Measurements from ENCODE around the gene F13B. TPM values are rescaled to one million over a fixed set of nuclear protein-coding genes. Genes with fewer than 3 reads are reported as not detected.
"Not testable (repeated sequence)": the region's sequence is repeated elsewhere in the genome, so short reads cannot be mapped to it uniquely, and the experiment has no call there.

Gene F13B
- total RNA-seq, 2 experiments from 2014 or later = not detected

- POLR2A ChIA-PET = interaction anchor here (0.7 kb wide), 2 partner anchors 53 to 139 kb away, joined by 3 to 4 read pairs; no protein-coding TSS in a partner anchor
- intact Hi-C loops (cut with micrococcal nuclease; ENCODE audit: unreplicated experiment) = no loop called here
Measured at GRCh38 chr1:197042676-197043341, 24.3 kb downstream of the F13B start.

DNA sequence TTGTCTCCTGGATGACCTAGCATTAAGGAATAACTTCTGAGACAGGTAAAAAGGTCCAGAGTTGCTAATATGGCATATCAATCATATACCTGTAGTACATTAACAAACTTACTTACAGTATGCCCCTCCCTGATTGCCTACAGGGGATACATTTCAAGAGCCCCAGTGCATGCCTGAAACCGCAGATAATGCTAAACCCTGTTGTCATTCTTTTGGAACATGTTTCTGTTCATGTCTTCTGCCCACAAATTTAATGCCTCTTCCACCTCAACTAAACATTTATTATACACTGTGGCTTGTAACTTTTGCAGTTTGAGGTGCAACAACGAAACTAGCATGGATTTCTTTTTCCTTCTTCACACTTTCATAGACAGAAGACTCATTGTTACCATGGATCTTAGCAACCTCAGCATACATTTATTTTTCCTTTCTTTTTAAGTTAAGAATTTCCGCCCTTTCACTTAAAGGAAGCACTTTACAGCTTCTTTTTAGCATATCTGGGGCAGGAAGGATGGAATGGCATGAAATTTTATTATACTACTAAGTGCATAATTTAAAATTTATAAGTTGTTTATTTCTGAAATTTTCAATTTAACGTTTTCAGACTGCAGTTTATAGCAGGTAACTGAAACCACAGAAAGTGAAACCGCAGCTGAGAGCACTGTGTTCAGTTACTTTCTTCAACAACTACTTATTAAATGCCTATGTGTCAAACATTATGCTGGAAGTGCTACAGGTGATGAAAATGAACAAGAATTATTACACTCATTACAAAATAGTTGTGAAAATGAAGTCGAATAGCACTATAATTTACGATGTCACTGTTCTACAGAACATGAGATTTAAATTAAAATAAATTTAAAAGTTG, 25.3 kb downstream of the F13B start:
- Histone ChIP-seq H3K36me3 (ENCODE audit: insufficient read depth, low read length) (no peaks in the 10 kb centered on the region), H3K9me2 (ENCODE audit: insufficient read depth, low read length) (no peaks in the 10 kb centered on the region), H4K20me1 (ENCODE audit: insufficient read depth, low read length) (no peaks in the 10 kb centered on the region), H2AFZ (ENCODE audit: low read length) (no peak overlapping the region), H3K79me2 (ENCODE audit: insufficient read depth, low read depth, low read length) (no peaks in the 10 kb centered on the region), H3K4me1 (ENCODE audit: insufficient read depth, low read length, poor library complexity, severe bottlenecking) (no peaks in the 10 kb centered on the region), H3K4me3 (ENCODE audit: low read depth, low read length, poor library complexity, severe bottlenecking) (no peak overlapping the region), H3K27ac (ENCODE audit: low read depth, low read length, poor library complexity, severe bottlenecking) (no peak overlapping the region), H3K9me3 (ENCODE audit: low read length) (no peaks in the 10 kb centered on the region), H3K4me2 (ENCODE audit: low read length) (peak overlapping the region; percentile 6; the same call in 1 of the 2 replicates)
- DNase-seq (ENCODE audit: low spot score) = no peak
- POLR2A ChIA-PET = no interaction called here
- TF ChIP-seq CTCF (conservative IDR thresholded peaks at IDR 0.05; ENCODE audit: low read length) (no peak), EZH2phosphoT487 (IDR thresholded peaks at IDR 0.05; ENCODE audit: borderline replicate concordance, low read depth, low read length) (no peak)
- no TSS peak for BruUV-seq (replicated peaks)
- intact Hi-C loops (cut with micrococcal nuclease; ENCODE audit: unreplicated experiment) = no loop called here
- CTCF ChIA-PET (ENCODE audit: unreplicated experiment) = no interaction called here

More at GRCh38 chr1:197042676-197043341, 24.3 kb downstream of the F13B start:
- DNase-seq (ENCODE audit: low spot score) = no peak
- H3K4me1 ChIP-seq (ENCODE audit: insufficient read depth, low read length, poor library complexity, severe bottlenecking) = no peaks in the 10 kb centered on the region
- H2AFZ ChIP-seq (ENCODE audit: low read length) = no peak overlapping the region
- H3K79me2 ChIP-seq (ENCODE audit: insufficient read depth, low read depth, low read length) = no peaks in the 10 kb centered on the region
- H3K9me3 ChIP-seq (ENCODE audit: low read length) = no peaks in the 10 kb centered on the region
- no peaks in the 10 kb centered on the region for H4K20me1 ChIP-seq (ENCODE audit: insufficient read depth, low read length)
- BruUV-seq (replicated peaks) = no TSS peak
- CTCF ChIA-PET (ENCODE audit: unreplicated experiment) = no interaction called here
- no peak overlapping the region for H3K4me2 ChIP-seq (ENCODE audit: low read length)
- H3K27ac ChIP-seq (ENCODE audit: low read depth, low read length, poor library complexity, severe bottlenecking) = no peak overlapping the region
- TF ChIP-seq CTCF (conservative IDR thresholded peaks at IDR 0.05; ENCODE audit: low read length) (no peak), EZH2phosphoT487 (IDR thresholded peaks at IDR 0.05; ENCODE audit: borderline replicate concordance, low read depth, low read length) (no peak)
- H3K9me2 ChIP-seq (ENCODE audit: insufficient read depth, low read length) = no peaks in the 10 kb centered on the region
- no peaks in the 10 kb centered on the region for H3K36me3 ChIP-seq (ENCODE audit: insufficient read depth, low read length)
- H3K4me3 ChIP-seq (ENCODE audit: low read depth, low read length, poor library complexity, severe bottlenecking) = no peak overlapping the region

DNA sequence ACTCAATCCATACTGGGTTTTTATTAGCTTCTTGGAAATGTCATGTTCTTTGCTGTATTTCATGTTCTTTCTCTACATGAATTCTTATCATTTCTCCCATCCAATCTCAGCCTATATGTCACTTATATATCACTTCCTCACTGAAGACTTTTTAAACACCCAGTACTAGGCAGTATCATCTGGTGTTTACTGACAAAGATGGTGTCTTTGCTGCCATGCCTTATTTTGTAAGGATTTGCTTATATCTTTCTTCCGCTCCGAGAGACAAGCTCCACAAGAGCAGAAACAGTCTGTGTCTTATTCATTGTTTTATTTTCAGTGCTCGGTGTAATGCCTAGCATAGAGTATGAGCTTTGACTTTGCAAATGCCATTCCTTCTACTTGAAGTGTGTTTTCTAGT, 30.2 kb downstream of the F13B start:
- no peaks in the 10 kb centered on the region for H4K20me1 ChIP-seq (ENCODE audit: insufficient read depth, low read length)
- TF ChIP-seq CTCF (conservative IDR thresholded peaks at IDR 0.05; ENCODE audit: low read length) = no peak
- no peak for TF ChIP-seq EZH2phosphoT487 (IDR thresholded peaks at IDR 0.05; ENCODE audit: borderline replicate concordance, low read depth, low read length)
- no peak overlapping the region for H3K4me3 ChIP-seq (ENCODE audit: low read depth, low read length, poor library complexity, severe bottlenecking)
- H3K27ac ChIP-seq (ENCODE audit: low read depth, low read length, poor library complexity, severe bottlenecking) = no peak overlapping the region
- H3K4me2 ChIP-seq (ENCODE audit: low read length) = no peak overlapping the region
- no peak overlapping the region for H2AFZ ChIP-seq (ENCODE audit: low read length)
- POLR2A ChIA-PET = no interaction called here
- DNase-seq (ENCODE audit: low spot score) = no peak
- no peaks in the 10 kb centered on the region for H3K36me3 ChIP-seq (ENCODE audit: insufficient read depth, low read length)
- H3K9me3 ChIP-seq (ENCODE audit: low read length) = no peaks in the 10 kb centered on the region
- CTCF ChIA-PET (ENCODE audit: unreplicated experiment) = no interaction called here
- intact Hi-C loops (cut with micrococcal nuclease; ENCODE audit: unreplicated experiment) = no loop called here
- H3K79me2 ChIP-seq (ENCODE audit: insufficient read depth, low read depth, low read length) = no peaks in the 10 kb centered on the region
- no peaks in the 10 kb centered on the region for H3K4me1 ChIP-seq (ENCODE audit: insufficient read depth, low read length, poor library complexity, severe bottlenecking)
- no TSS peak for BruUV-seq (replicated peaks)
- no peaks in the 10 kb centered on the region for H3K9me2 ChIP-seq (ENCODE audit: insufficient read depth, low read length)

DNA sequence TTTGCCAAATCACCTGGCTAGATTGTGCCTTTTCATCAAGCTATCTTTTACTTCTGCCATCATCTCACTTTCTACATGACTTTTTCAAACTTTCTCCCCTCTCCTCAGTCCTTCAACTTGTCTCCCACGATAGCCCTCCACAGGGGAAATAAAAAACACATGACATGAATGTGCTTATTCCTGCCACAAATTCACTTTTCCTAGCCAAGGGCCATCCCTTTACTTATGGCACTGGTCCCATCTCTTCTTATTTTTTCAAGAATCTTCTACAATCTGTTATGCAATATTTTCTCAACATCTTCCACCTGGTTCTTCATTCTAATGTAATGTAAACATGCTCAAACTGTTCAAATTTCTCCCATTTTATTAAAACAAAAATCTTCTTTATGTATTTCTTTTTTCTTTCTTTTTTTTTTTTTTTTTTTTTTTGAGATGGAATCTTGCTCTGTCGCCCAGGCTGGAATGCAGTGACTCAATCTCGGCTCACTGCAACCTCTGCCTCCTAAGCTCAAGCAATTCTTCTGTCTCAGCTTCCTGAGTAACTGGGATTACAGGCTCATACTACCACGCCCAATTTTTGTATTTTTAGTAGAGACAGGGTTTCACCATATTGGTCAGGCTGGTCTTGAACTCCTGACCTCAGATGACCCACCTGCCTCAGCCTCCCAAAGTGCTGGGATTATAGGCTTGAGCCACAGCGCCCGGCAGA, 32.3 kb downstream of the F13B start:
- intact Hi-C loops (cut with micrococcal nuclease; ENCODE audit: unreplicated experiment); H3K9me2 ChIP-seq (ENCODE audit: insufficient read depth, low read length); DNase-seq (ENCODE audit: low spot score); H3K4me1 ChIP-seq (ENCODE audit: insufficient read depth, low read length, poor library complexity, severe bottlenecking); POLR2A ChIA-PET; H2AFZ ChIP-seq (ENCODE audit: low read length); H3K9me3 ChIP-seq (ENCODE audit: low read length); CTCF ChIA-PET (ENCODE audit: unreplicated experiment); H3K4me3 ChIP-seq (ENCODE audit: low read depth, low read length, poor library complexity, severe bottlenecking); BruUV-seq (replicated peaks); H3K79me2 ChIP-seq (ENCODE audit: insufficient read depth, low read depth, low read length); H3K36me3 ChIP-seq (ENCODE audit: insufficient read depth, low read length); H3K27ac ChIP-seq (ENCODE audit: low read depth, low read length, poor library complexity, severe bottlenecking); H4K20me1 ChIP-seq (ENCODE audit: insufficient read depth, low read length); H3K4me2 ChIP-seq (ENCODE audit: low read length): not testable (repeated sequence)

Measured in OCI-LY7 (cell line).